Measurements from ENCODE around the gene EFS. TPM values are rescaled to one million over a fixed set of nuclear protein-coding genes. Genes with fewer than 3 reads are reported as not detected.

Gene EFS
- 33.1 TPM for total RNA-seq

DNA sequence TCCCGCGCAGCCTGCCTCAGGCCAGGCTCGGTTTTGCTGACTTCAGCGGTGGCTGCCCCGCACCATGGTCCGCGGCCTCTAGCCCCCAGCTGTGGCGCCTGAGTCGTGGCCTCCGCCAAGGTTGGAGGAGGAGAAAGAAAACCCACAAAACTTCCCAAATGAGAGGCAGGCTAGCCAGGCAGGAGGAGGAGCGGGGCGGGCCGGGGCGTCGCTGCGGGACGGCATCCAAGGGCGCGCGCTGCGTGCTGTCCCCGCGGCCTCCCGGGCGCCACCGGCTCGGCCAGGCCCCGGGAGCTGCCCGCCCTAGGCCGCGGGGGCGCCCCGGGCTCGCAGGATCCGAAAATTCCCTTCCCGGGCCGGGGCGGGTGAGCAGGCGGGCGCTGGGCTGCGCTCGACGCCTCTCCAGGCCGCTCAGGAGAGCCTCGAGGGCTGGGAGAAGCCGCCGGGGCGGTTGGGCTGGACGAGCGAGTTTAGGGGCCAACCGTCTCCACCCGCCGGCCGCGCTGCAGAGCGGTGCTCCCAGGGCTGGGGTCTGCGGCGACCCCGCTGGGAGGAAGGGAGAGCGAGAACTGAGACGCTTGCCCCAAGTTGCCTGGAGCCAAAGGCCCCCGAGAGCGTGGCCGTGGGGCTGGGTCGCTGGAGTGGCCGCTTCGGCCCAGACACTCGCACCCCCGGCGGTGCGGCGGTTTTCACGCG lies at the start of gene EFS:
Gene EFS, minus strand, starts transcription at position 137 of the 696 bp plus-strand sequence. CDS start 147 bp downstream, outside the sequence.

GRCh38 chr14:23407516-23408306 lies 42.7 kb upstream of the EFS start, which contains the start of gene MYH6:
Gene MYH6 (minus strand): TSS chr14:23408273. CDS start chr14:23407223, 1,050 bp downstream.

DNA sequence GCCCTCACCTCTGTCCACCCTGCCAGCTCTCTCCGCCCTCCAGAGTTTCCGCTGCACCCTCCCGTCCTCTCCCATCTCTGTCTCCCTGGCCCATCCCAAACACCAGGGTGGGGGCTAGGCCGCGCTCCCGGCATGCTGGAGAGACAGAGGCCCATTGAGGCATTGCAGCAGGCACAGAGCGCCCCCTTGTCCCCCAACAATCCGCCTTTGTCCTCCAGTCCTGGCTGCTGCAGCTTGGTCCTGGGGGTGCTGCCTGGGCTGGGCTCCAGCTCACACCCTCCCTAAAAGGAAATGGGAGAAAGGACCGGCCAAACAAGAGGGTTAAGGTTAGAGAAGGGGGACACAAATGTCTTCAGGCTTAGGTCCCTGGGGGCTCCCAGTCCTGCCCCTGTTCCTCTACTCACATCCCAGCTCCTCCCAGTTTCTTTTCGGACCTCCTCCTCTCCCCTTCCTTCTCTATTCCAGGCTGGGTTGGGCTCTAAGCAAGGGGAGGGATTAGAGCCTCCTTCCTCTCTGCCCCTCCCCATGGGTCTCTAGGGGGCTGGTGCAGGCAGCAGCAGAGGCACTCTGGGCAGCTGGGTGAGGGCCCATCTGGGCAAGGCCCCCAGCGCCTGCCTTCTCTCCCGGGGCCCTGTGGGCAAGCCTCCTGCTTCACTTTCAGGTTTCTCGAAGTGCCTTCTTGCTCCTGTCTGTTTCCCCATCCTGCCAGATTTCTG lies 11.7 kb upstream of the EFS start, which contains the start of gene CMTM5:
Gene CMTM5, plus strand, starts transcription at position 565 of the 716 bp plus-strand sequence. CDS start 206 bp downstream, outside the sequence.

DNA sequence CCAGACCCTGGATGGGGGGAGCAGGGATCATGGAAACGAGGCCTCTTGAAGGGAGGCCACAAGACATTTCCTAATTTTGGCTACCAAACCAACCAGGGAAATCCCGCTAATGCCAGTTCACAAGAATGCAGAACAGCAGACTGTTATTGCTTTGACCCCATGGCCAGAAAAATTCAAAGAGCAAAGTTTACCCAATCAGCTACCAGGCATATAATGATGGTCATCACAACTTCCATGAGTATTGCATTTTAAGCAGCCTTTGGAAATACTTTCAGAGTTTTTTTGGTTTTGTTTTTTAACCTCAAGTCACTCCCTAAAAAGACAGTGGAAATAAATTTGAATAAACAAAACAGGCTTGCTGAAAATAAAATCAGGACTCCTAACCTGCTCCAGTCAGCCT lies 7.5 kb upstream of the EFS start, which contains the start of gene IL25:
Gene IL25, plus strand, starts transcription at position 301 of the 400 bp plus-strand sequence.

GRCh38 chr14:23352506-23353432 lies 12.2 kb downstream of the EFS start, which contains the start of gene SLC22A17:
Gene SLC22A17 (minus strand): TSS chr14:23352887.

DNA sequence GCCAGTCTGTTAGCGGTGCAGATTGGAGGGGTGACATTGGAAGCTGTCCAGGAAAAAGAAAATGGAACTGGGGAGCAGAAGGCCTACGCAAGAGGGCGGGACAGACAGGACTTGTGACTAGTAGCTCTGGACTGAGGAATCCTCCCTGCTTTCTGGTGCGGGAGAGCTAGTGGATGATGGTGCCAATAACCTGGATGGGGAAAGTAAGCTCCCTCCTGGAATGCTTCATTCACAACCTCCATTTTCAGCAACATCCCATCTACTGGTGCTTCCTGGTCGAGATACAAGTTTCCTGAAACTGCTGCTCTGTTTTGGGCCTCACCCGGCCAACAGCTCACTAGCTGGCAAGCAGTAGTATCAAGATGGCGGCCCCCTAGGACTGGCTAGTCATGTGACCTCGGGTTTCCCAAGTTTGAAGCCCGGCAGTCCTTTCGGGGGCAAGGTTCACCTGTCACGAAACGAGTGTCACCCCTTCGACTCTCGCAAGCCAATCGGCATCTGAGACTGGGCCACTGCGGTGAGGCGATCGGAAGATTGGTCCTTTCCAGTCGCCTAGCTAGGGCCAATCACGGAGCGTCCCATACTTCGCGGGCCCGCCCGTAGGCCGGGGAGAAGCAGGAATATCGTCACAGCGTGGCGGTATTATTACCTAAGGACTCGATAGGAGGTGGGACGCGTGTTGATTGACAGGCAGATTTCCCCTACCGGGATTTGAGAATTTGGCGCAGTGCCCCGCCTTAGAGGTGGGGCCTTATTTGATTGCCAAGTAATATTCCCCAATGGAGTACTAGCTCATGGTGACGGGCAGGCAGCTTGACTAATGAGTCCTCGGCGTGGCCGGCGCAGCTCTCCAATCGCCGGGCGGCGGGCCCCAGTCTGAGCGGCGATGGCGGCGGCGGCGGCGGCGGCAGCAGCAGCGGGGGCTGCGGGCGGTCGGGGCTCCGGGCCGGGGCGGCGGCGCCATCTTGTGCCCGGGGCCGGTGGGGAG lies 44.1 kb downstream of the EFS start, which contains the start of gene PABPN1:
Gene PABPN1, plus strand, starts transcription at position 874 of the 988 bp plus-strand sequence. Its CDS starts 13 bp downstream, at position 887.

DNA sequence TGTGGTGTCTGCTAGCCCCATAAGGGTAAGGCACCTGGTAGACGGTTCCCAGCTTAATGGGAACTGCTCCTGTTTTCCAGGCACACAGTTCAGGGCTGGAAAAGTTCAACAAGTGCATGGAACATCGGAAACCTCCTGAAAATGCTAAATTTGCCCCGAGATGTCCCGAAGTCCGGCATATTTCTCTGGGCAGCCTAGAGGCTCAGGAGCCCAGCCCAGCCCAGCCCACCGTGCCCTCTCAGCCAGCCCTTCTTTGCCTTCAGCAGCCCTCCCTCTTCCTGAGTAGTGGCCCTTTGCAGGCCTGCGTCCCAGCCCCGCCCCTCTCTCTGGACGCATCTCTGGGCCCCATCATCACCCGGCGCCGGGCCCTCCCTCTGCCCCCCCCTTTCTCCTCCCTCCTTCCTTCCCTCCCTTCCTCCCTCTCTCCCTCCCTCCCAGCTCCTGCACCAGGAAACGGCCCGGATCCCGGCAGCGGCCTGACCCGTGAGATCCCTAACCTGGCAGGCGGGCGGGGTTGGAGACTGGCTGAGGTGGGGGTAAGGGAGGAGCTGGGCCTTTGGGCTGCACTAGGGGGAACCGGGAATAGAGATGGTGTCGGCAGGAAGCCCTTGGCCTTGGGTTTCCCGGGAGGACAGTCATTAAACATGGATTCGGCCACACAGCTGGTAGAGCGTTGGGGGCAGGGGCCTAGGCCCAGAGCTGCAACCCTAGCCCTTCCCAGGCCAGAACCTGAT lies 58.4 kb downstream of the EFS start, which contains the start of gene BCL2L2:
Gene BCL2L2, plus strand, starts transcription at position 422 of the 734 bp plus-strand sequence. CDS start 935 bp downstream, outside the sequence.

Other genes starting within 250 kb of the EFS start
- not detected for gene CEBPE, start 245.9 kb downstream of the EFS start, total RNA-seq
- 36.9 TPM for gene SLC7A8, start 181.5 kb downstream of the EFS start, total RNA-seq
- gene RNF212B, start 127.2 kb downstream of the EFS start, total RNA-seq, result not detected
- 7.9 TPM for gene HOMEZ, start 79.0 kb downstream of the EFS start, total RNA-seq
- gene PPP1R3E, start 62.3 kb downstream of the EFS start, total RNA-seq, result 14.0 TPM
- gene BCL2L2, start 58.3 kb downstream of the EFS start, total RNA-seq, result 29.7 TPM
- 94.1 TPM for gene PABPN1, start 43.7 kb downstream of the EFS start, total RNA-seq
- gene SLC22A17, start 12.3 kb downstream of the EFS start, total RNA-seq, result 65.6 TPM
- gene IL25, start 7.6 kb upstream of the EFS start, total RNA-seq, result not detected
- 5.9 TPM for gene CMTM5, start 11.9 kb upstream of the EFS start, total RNA-seq
- 0.49 TPM for gene MYH6, start 43.1 kb upstream of the EFS start, total RNA-seq
- 69.1 TPM for gene MYH7, start 70.5 kb upstream of the EFS start, total RNA-seq
- 48.5 TPM for gene NGDN, start 104.5 kb upstream of the EFS start, total RNA-seq
- 1.6 TPM for gene ZFHX2, start 186.6 kb upstream of the EFS start, total RNA-seq
- 21.6 TPM for gene THTPA, start 191.1 kb upstream of the EFS start, total RNA-seq
- 32.0 TPM for gene AP1G2, start 202.6 kb upstream of the EFS start, total RNA-seq
- 10.6 TPM for gene JPH4, start 213.6 kb upstream of the EFS start, total RNA-seq